HG03159 (cell line): ENCODE results near the gene ADAMTS6.

Experiments
- ATAC-seq: cut with Tn5 transposase; IDR thresholded peaks from one replicate; pipeline ENCODE4 v1.9.1; 2021; ENCODE audit warnings: mild to moderate bottlenecking, moderate library complexity; ENCODE audit not compliant: unreplicated experiment

ADAMTS6 gene

GRCh38 chr5:65296067-65296466 lies 185.7 kb downstream of the ADAMTS6 start:
- ATAC-seq = no peak

GRCh38 chr5:65292196-65292595 lies 189.5 kb downstream of the ADAMTS6 start:
- no peak for ATAC-seq

GRCh38 chr5:65290677-65291076 lies 191.0 kb downstream of the ADAMTS6 start:
- ATAC-seq = no peak

GRCh38 chr5:65288657-65289056 lies 193.1 kb downstream of the ADAMTS6 start:
- no peak for ATAC-seq

GRCh38 chr5:65279603-65280002 lies 202.1 kb downstream of the ADAMTS6 start:
- no peak for ATAC-seq

- ATAC-seq = no peak
These were observed 205.4 kb downstream of the ADAMTS6 start for GRCh38 chr5:65276178-65276890.

GRCh38 chr5:65271906-65272305 lies 209.8 kb downstream of the ADAMTS6 start:
- no peak for ATAC-seq

GRCh38 chr5:65268525-65268924 lies 213.2 kb downstream of the ADAMTS6 start:
- ATAC-seq = no peak

- ATAC-seq = no peak
These were observed 217.3 kb downstream of the ADAMTS6 start for GRCh38 chr5:65264420-65264819.

GRCh38 chr5:65263321-65263720 lies 218.4 kb downstream of the ADAMTS6 start:
- ATAC-seq = no peak

GRCh38 chr5:65262649-65263059 lies 219.1 kb downstream of the ADAMTS6 start:
- ATAC-seq = no peak

GRCh38 chr5:65262096-65262495 lies 219.6 kb downstream of the ADAMTS6 start:
- no peak for ATAC-seq

- no peak for ATAC-seq
These were observed 220.2 kb downstream of the ADAMTS6 start for GRCh38 chr5:65261499-65261898.

- no peak for ATAC-seq
These were observed 226.4 kb downstream of the ADAMTS6 start for GRCh38 chr5:65255294-65255693.

- ATAC-seq = no peak
These were observed 228.7 kb downstream of the ADAMTS6 start for GRCh38 chr5:65252977-65253376.

GRCh38 chr5:65248896-65249295 lies 232.8 kb downstream of the ADAMTS6 start:
- ATAC-seq = no peak

GRCh38 chr5:65247594-65247993 lies 234.1 kb downstream of the ADAMTS6 start:
- no peak for ATAC-seq

GRCh38 chr5:65246741-65247140 lies 235.0 kb downstream of the ADAMTS6 start:
- ATAC-seq = no peak

GRCh38 chr5:65244031-65244430 lies 237.7 kb downstream of the ADAMTS6 start:
- ATAC-seq = no peak

- ATAC-seq = no peak
These were observed 238.6 kb downstream of the ADAMTS6 start for GRCh38 chr5:65243161-65243560.

- no peak for ATAC-seq
These were observed 251.9 kb downstream of the ADAMTS6 start for GRCh38 chr5:65229841-65230240.

GRCh38 chr5:65213921-65214525 lies 267.7 kb downstream of the ADAMTS6 start:
- ATAC-seq = no peak

GRCh38 chr5:65209341-65209740 lies 272.4 kb downstream of the ADAMTS6 start:
- ATAC-seq = no peak
